PC-3 (cell line): Measurements from ENCODE around the gene SLC38A2. TPM values are rescaled to one million over a fixed set of nuclear protein-coding genes. Genes with fewer than 3 reads are reported as not detected.

Source experiments
- ATAC-seq: fragments of 200-7000 bp; cut with Tn5 transposase; 2 replicates; pipeline ENCODE4 v1.9.1; 2020; ENCODE audit warnings: mild to moderate bottlenecking, moderate library complexity
- BruUV-seq: library from RNA; stranded (reverse); fragments of 400-500 nt; replicated peaks from 2 replicates; lab custom pipeline; 2021; lab: Mats Ljungman, UMichigan
- CTCF ChIA-PET: fragments of 300-600 bp; sonication (Branson Sonifier 250); formaldehyde crosslinking; loops from one replicate; lab custom pipeline; 2022; ENCODE audit warnings: antibody characterized with exemption; lab: Charles Lee
- POLR2A ChIA-PET: fragments of 300-600 bp; sonication (Branson Sonifier 250); formaldehyde crosslinking; loops from one replicate; lab custom pipeline; 2022; ENCODE audit warnings: antibody characterized with exemption; ENCODE audit not compliant: unreplicated experiment; lab: Charles Lee
- DNase-seq: peaks from one replicate; pipeline ENCODE4 v3.0.0-alpha.2; 2015
- H2AFZ ChIP-seq: fragments of 300-600 bp; sonication (generic); 2 replicates; pipeline ENCODE4 v1.6.0; 2016; ENCODE audit warnings: antibody characterized with exemption, low read length
- H3F3A ChIP-seq: fragments of 300-600 bp; sonication (generic); one replicate; pipeline ENCODE4 v1.6.0; 2017; ENCODE audit warnings: antibody characterized with exemption, low read length, control low read depth, mild to moderate bottlenecking; ENCODE audit not compliant: unreplicated experiment
- H3K27ac ChIP-seq: fragments of 300-600 bp; sonication (generic); 2 replicates; pipeline ENCODE4 v1.5.1; 2016; ENCODE audit warnings: mild to moderate bottlenecking, low read length
- H3K27me3 ChIP-seq: fragments of 300-600 bp; sonication (generic); 2 replicates; pipeline ENCODE4 v1.6.1; 2016; ENCODE audit warnings: low read length, mixed read lengths
- H3K36me3 ChIP-seq: fragments of 300-600 bp; sonication (generic); 2 replicates; pipeline ENCODE4 v1.6.1; 2016; ENCODE audit warnings: low read depth, mixed run types, low read length, mixed read lengths
- H3K4me1 ChIP-seq: fragments of 300-600 bp; sonication (generic); 2 replicates; pipeline ENCODE4 v1.5.1; 2016; ENCODE audit warnings: low read length; ENCODE audit not compliant: insufficient read depth
- H3K4me2 ChIP-seq: fragments of 300-600 bp; sonication (generic); 2 replicates; pipeline ENCODE4 v1.6.0; 2016; ENCODE audit warnings: low read length
- H3K4me3 ChIP-seq: fragments of 300-600 bp; sonication (generic); 2 replicates; pipeline ENCODE4 v1.5.1; 2016; ENCODE audit warnings: mild to moderate bottlenecking, low read length, mixed read lengths
- H3K79me2 ChIP-seq: fragments of 300-600 bp; sonication (generic); 2 replicates; pipeline ENCODE4 v1.6.1; 2017; ENCODE audit warnings: low read length, mixed read lengths
- H3K9ac ChIP-seq: fragments of 300-600 bp; sonication (generic); 2 replicates; pipeline ENCODE4 v1.6.0; 2016; ENCODE audit warnings: mild to moderate bottlenecking, low read length
- H3K9me2 ChIP-seq: fragments of 300-600 bp; sonication (generic); replicated peaks from 2 replicates; pipeline ENCODE4 v1.6.1; 2016; ENCODE audit warnings: mixed run types, low read length, mixed read lengths
- H3K9me3 ChIP-seq: fragments of 300-600 bp; sonication (generic); 2 replicates; pipeline ENCODE4 v1.6.1; 2016; ENCODE audit warnings: low read length, mixed read lengths
- H4K20me1 ChIP-seq: fragments of 300-600 bp; sonication (generic); 2 replicates; pipeline ENCODE4 v1.6.1; 2016; ENCODE audit warnings: low read length, mixed read lengths
- EZH2 ChIP-seq: fragments of 300-600 bp; sonication (generic); IDR thresholded peaks from one replicate; pipeline ENCODE4 v1.6.1; 2017; ENCODE audit warnings: antibody characterized with exemption, mild to moderate bottlenecking, low read length; ENCODE audit not compliant: unreplicated experiment
- EZH2phosphoT487 ChIP-seq: fragments of 300-600 bp; sonication (generic); IDR thresholded peaks from 2 replicates; pipeline ENCODE4 v1.6.1; 2018; ENCODE audit warnings: mild to moderate bottlenecking, antibody characterized with exemption, low read length, borderline replicate concordance
- intact Hi-C: fragments of 100-400 bp; cut with micrococcal nuclease; formaldehyde crosslinking; loops from 2 replicates; pipeline ENCODE4 v1.9.0; 2023
- total RNA-seq: library from RNA; depleted of rRNA; stranded (reverse); fragments of >200 nt; gene quantifications from 2 replicates; pipeline ENCODE4 v1.2.3, GENCODE V29; 2014
- TF ChIP-seq, protein P1 (sequence below): fragments of 300-600 bp; sonication (generic); conservative IDR thresholded peaks from 2 replicates; pipeline ENCODE4 v1.5.1; 2017; ENCODE audit warnings: antibody characterized with exemption, low read depth, mild to moderate bottlenecking, low read length

The SLC38A2 gene
- total RNA-seq, 1 experiment from 2014 or later: 214 TPM

DNA sequence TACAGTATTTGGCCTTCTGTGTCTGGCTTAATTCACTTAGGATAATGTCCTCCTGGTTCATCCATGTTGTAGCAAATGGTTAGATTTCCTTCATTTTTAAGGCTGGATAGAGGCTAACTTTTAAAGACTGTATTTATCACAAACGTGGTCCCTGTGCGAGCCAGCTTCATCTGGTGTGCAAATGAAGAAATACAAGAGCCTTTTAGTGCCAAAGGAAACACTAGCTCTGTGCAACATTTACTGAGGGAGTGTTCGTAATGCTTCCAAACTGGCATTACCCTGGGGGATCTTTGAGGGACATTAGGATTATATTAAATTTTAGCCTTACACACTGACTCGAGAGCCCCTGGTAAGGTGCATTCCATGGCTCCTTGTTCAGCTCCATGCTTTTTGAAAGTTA lies 43.0 kb upstream of the SLC38A2 start:
- no peak overlapping the region for H2AFZ ChIP-seq

DNA sequence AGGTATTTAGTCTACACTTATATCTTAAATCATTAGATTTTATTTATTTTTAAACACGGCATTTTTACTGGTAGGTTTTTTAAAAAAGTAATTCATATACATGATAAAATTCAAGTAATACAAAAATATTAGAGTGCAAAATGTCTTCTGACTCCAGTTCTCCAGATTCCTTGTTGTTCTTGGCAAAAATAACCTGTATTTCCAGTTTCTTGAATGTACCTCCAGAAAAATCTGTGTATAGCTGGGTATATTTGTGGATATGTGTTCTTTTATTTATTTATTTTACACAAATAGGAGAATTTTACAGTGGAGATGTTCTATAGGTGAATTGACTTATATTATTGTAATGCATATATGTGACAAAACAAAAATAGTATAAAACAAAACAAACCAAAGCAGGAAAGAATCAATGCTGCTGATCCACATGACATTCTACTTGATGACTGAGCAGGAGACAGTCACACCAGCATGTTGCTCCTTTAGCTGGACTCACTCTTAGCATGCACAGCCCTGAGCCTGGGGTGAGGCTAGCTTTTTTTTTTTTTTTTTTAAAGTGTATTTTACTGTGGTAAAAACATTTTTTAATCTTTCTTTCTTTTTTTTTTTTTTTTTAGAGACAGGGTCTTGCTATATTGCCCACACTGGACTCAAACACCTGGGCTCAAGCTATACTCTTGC lies 42.2 kb upstream of the SLC38A2 start:
- H3K79me2 ChIP-seq: no peaks in the 10 kb centered on the region
- peak overlapping the region; percentile 16; the same call in 1 of the 2 replicates for H3K27ac ChIP-seq
- H3K4me2 ChIP-seq: peak overlapping the region; percentile 53
- H2AFZ ChIP-seq: no peak overlapping the region
- TF ChIP-seq EZH2: no peak
- TF ChIP-seq, protein P1, sequence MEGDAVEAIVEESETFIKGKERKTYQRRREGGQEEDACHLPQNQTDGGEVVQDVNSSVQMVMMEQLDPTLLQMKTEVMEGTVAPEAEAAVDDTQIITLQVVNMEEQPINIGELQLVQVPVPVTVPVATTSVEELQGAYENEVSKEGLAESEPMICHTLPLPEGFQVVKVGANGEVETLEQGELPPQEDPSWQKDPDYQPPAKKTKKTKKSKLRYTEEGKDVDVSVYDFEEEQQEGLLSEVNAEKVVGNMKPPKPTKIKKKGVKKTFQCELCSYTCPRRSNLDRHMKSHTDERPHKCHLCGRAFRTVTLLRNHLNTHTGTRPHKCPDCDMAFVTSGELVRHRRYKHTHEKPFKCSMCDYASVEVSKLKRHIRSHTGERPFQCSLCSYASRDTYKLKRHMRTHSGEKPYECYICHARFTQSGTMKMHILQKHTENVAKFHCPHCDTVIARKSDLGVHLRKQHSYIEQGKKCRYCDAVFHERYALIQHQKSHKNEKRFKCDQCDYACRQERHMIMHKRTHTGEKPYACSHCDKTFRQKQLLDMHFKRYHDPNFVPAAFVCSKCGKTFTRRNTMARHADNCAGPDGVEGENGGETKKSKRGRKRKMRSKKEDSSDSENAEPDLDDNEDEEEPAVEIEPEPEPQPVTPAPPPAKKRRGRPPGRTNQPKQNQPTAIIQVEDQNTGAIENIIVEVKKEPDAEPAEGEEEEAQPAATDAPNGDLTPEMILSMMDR: no peak
- no peak for TF ChIP-seq EZH2phosphoT487
- no TSS peak for BruUV-seq
- H3K36me3 ChIP-seq: no peaks in the 10 kb centered on the region
- CTCF ChIA-PET: no interaction called here
- H3K4me1 ChIP-seq: peaks cover 17% of the 10 kb centered on the region
- DNase-seq: peak; percentile 82
- no peaks in the 10 kb centered on the region for H3K9me3 ChIP-seq
- H3K27me3 ChIP-seq: no peaks in the 10 kb centered on the region
- H3K9ac ChIP-seq: no peak overlapping the region
- no peaks in the 10 kb centered on the region for H4K20me1 ChIP-seq
- H3K4me3 ChIP-seq: no peak overlapping the region
- peak; percentile 54 for ATAC-seq
- intact Hi-C loops: no loop called here
- POLR2A ChIA-PET: interaction anchor here (0.6 kb wide), 1 partner anchor 17 kb away, joined by 4 read pairs; no protein-coding TSS in a partner anchor
- H3K9me2 ChIP-seq: no peaks in the 10 kb centered on the region
- H3F3A ChIP-seq: no peaks in the 10 kb centered on the region

More for the DNA sequence above, 43.0 kb upstream of the SLC38A2 start:
- Histone ChIP-seq H3F3A (no peaks in the 10 kb centered on the region), H4K20me1 (no peaks in the 10 kb centered on the region), H3K4me1 (peaks cover 17% of the 10 kb centered on the region), H3K4me2 (no peak overlapping the region), H3K79me2 (no peaks in the 10 kb centered on the region), H3K27me3 (no peaks in the 10 kb centered on the region), H3K9me2 (no peaks in the 10 kb centered on the region), H3K36me3 (no peaks in the 10 kb centered on the region), H3K9me3 (no peaks in the 10 kb centered on the region), H3K4me3 (no peak overlapping the region), H3K27ac (no peak overlapping the region), H3K9ac (no peak overlapping the region)
- ChIA-PET POLR2A (interaction anchor here (0.6 kb wide), 1 partner anchor 251 kb away, joined by 3 read pairs; no protein-coding TSS in a partner anchor), CTCF (no interaction called here)
- ATAC-seq (no peak), DNase-seq (no peak)
- intact Hi-C loops: no loop called here
- TF ChIP-seq EZH2 (no peak), EZH2phosphoT487 (no peak)
- TF ChIP-seq, protein P1: no peak
- no TSS peak for BruUV-seq

DNA sequence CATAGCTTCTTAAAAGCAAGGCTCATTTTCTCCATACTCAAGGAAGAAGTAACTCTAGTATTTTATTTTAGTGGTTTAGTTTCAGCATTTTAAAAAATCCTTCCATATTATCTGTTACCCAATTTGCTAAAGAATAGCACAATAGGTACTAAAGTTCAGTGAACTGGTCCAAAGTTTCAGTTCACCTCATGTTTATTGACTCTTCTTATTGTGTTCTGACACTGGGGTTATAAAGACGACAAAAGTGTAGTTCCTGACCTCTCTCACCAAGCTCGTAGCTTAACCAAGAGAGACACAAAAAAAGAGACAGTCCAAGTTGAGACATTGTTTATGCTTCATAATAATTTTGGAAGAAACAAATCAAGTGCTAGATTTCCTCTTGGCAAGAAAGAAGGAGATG lies 40.8 kb upstream of the SLC38A2 start:
- H3K79me2 ChIP-seq: no peaks in the 10 kb centered on the region
- POLR2A ChIA-PET: interaction anchor here (0.6 kb wide), 1 partner anchor 11 kb away, joined by 3 read pairs; no protein-coding TSS in a partner anchor
- H3K4me3 ChIP-seq: no peak overlapping the region
- no peaks in the 10 kb centered on the region for H3K36me3 ChIP-seq
- H3K4me1 ChIP-seq: peaks cover 17% of the 10 kb centered on the region
- no TSS peak for BruUV-seq
- H3F3A ChIP-seq: no peaks in the 10 kb centered on the region
- H3K4me2 ChIP-seq: no peak overlapping the region
- no peaks in the 10 kb centered on the region for H3K9me3 ChIP-seq
- DNase-seq (no peak), ATAC-seq (no peak)
- H4K20me1 ChIP-seq: no peaks in the 10 kb centered on the region
- intact Hi-C loops: no loop called here
- no peaks in the 10 kb centered on the region for H3K9me2 ChIP-seq
- H3K9ac ChIP-seq: no peak overlapping the region
- no peak overlapping the region for H3K27ac ChIP-seq
- H2AFZ ChIP-seq: no peak overlapping the region
- CTCF ChIA-PET: no interaction called here
- no peaks in the 10 kb centered on the region for H3K27me3 ChIP-seq
- TF ChIP-seq EZH2: no peak
- TF ChIP-seq, protein P1: no peak
- TF ChIP-seq EZH2phosphoT487: no peak
